ENCODE data around the gene DIS3L2.
"Not testable (repeated sequence)": the region's sequence is repeated elsewhere in the genome, so short reads cannot be mapped to it uniquely, and the experiment has no call there.

Gene DIS3L2

DNA sequence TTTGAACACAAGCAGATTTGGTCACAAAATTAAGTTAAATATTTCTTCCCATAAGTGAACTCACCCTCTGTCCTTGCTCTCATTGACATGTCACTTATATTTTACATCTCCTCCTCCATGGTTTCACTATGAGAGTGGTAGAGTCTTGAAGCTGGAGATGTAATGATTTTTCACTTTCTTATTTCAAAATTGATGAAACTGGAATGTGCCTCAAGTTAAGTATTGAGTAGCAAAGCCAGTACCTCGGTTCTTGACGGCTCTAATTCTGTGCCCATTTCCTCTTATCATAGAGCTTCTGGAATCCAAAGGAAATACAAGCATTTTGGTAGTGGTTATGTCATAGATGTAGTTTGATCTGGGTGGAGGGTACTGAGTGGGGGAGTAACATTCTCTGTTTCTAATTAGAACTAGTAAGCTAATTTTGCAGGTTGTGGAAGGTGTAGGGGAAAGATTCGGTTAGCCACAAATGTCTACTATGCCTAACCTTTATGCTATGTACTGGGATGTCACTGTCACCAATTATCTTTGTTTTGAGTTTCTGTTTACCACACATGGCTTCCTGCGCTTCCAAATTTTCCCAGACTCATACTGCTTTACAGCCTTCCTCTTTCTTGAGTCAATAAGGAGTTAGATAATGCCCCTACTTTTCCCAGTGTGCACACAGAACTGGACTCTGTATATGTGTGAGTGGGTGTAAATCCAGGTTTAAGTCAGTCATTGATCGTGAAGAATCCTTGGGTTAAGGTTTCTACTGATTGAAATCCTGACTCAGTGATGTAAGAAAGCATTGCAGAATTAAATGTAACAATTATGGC, 96.8 kb downstream of the DIS3L2 start:
- DNase-seq (ENCODE audit: low read depth in 2 of 2) = no peak

DNA sequence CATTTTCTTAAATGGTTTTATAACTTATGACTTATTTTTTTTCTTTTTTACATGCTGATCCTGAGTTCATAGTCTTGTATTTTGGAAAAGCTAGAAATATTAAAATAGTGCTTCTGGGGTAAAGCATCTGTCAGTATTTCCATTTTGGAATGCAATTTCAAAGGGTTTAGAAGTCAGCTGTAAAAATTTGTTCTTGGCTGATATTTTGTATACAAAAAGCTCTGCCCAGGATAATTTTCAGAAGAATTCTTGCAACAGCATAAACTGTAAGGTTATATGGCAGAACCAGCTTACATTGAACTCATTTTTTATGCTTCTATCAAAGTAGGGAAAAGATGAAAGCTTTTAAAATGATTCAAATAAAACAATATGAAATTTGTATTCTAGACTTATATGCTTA, 97.4 kb downstream of the DIS3L2 start:
- no peak for DNase-seq (ENCODE audit: low read depth in 2 of 2)

DNA sequence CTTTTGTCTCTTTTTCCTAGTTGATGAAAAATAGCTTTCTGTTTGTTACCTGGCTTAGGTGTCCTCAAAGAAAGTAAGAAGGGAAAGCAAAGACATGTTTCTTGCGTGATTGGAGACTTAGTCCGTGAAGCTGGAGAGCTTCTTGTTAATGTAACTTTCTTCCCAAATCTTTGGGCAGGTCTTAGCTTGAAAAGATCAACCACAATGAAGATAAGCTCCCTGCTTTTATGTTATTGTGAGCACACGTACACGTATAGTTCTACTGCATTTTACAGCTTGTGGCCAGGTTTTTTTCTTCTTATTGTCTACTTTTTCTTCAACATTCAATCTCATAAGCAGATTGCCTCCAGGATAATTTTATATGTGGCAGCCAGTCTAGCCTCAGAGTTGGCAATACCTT, 99.8 kb downstream of the DIS3L2 start:
- DNase-seq (ENCODE audit: low read depth in 2 of 2) = no peak

DNA sequence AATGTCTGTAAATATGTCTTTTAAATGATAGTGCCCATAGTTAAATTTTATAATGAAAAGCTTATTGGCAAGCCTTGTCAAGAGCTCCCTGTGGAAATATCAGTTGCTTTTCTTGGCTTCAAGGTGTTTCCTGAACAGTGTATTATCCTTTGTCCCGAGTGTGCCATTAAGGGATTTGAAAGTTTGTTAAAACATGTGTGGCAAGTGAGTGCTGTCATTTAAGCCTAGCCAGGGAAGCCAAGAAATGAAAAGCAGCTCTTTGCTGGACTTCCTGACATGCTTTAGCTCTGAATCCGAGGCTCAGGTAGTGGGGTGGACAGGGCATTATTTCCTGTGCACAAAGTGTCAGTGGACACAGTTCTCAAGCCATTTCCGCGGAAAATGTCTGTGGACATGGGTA, 111.5 kb downstream of the DIS3L2 start:
- DNase-seq (ENCODE audit: low read depth in 2 of 2) = no peak

GRCh38 chr2:232073699-232074098, 112.2 kb downstream of the DIS3L2 start:
- DNase-seq (ENCODE audit: low read depth in 2 of 2) = no peak

GRCh38 chr2:232075080-232075479, 113.6 kb downstream of the DIS3L2 start:
- no peak for DNase-seq (ENCODE audit: low read depth in 2 of 2)

DNA sequence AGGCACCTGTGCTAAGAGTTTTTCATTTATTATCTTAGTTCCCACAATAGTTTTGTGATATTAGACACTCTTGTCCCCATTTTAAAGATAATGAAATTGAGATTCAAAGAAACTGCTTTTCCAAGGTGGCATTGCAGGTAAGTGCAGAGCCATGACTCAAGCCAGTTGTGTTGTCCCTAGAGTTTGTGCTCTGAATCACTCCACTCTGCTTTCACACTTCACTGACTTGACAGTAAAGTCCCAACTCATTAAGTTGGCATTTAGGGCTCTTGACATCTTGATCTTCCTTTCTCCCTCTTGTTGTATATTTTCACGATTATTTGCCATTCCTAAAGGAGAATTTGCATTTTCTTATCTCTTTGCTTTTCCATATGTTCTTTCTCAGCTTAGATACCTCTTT, 114.3 kb downstream of the DIS3L2 start:
- DNase-seq (ENCODE audit: low read depth in 2 of 2) = no peak

- no peak for DNase-seq (ENCODE audit: low read depth in 2 of 2)
These were observed 114.8 kb downstream of the DIS3L2 start for GRCh38 chr2:232076272-232076671.

GRCh38 chr2:232076736-232077135, 115.2 kb downstream of the DIS3L2 start:
- DNase-seq (ENCODE audit: low read depth in 2 of 2) = no peak

DNA sequence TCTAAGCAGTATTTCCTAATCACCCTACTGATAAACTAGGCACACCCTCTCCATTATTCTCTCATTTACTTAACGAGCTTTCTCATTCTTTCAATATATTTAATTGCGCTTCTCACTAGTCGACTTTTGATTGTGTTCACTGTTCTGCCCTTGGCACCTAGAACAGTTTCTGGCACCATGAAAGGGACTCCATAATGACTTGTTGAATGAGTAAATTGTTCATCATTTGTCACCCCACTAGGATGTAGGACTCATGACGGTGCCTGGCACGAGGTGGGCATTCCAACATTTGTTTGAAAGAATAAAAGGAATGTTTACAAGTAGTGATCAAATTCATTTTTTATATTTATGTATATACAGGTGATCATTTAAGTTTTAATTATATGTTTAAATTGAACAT, 123.7 kb downstream of the DIS3L2 start:
- no peak for DNase-seq (ENCODE audit: low read depth in 2 of 2)

- DNase-seq (ENCODE audit: low read depth in 2 of 2) = no peak
These were observed 124.4 kb downstream of the DIS3L2 start for GRCh38 chr2:232085826-232086425.

DNA sequence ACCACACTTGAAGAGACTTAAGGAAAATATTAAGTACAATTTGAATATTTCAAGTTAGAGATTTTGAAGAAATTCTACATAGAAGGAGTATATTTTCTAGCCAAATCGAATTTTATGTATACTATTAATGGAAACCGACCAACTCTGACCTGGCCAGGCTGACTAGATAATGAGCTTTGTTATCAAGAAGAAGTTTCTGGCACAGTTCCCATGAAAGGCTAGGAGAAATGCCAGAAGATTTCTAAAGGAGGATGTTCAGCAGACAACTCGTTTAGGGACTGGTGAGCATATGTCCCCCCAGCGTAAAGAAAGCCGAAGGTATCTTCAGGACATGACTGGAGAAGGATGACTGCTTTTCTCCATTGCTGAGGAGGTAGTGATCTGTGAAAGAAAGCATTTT, 127.3 kb downstream of the DIS3L2 start:
- no peak for DNase-seq (ENCODE audit: low read depth in 2 of 2)

DNA sequence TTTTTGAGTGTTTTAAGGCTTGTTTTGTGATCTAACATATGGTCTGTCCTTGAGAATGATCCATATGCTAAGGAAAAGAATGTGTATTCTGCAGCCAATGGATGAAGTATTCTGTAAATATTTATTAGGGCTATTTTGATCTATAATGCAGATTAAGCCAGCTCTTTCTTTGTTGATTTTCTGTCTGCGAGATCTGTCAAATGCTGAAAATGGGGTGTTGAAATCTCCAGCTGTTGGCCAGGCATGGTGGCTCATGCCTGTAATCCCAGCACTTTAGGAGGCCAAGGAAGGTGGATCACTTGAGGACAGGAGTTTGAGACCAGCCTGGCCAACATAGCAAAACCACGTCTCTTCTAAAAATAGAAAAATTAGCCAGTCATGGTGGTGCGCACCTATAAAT, 132.7 kb downstream of the DIS3L2 start:
- no peak for DNase-seq (ENCODE audit: low read depth in 2 of 2)

GRCh38 chr2:232094883-232095282, 133.4 kb downstream of the DIS3L2 start:
- no peak for DNase-seq (ENCODE audit: low read depth in 2 of 2)

DNA sequence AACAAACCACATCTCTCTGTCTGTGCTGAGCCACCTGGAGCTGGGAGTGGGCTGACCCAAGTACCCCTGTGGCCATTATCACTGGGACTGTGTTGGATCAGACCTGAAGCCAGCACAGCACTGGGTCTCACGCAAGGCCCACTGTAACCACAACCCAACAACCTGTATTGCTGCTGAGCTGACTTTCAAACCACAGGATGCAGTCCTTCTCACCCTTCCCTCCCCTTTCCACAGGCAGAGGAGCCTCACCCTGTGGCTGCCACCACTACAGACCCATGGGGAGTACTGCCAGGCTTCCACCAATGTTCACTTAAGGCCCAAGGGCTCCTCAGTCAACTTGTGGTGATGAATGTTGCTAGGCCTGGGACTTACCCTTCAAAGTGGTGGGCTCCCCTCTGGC, 135.7 kb downstream of the DIS3L2 start:
- DNase-seq (ENCODE audit: low read depth in 2 of 2) = no peak

- DNase-seq (ENCODE audit: low read depth in 2 of 2) = no peak
These were observed 136.2 kb downstream of the DIS3L2 start for GRCh38 chr2:232097758-232098157.

DNA sequence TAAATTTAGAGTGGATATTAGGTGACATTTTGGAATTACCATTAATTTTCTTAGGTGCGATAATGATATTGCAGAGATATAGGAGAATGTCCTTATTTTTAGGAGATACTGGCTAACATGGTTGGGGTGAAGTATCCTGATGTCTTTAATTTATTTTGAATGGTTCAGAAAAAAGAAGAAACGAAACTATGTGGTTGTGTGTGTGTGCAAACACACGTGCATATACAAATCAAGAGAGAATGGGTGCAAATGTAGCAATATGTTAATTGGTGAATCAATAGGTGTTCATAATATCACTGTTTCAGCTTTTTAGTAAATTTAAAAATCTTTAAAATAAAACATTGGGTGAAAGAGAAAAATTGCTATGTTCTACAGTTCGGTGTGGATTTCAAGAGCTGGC, 140.9 kb downstream of the DIS3L2 start:
- no peak for DNase-seq (ENCODE audit: low read depth in 2 of 2)

DNA sequence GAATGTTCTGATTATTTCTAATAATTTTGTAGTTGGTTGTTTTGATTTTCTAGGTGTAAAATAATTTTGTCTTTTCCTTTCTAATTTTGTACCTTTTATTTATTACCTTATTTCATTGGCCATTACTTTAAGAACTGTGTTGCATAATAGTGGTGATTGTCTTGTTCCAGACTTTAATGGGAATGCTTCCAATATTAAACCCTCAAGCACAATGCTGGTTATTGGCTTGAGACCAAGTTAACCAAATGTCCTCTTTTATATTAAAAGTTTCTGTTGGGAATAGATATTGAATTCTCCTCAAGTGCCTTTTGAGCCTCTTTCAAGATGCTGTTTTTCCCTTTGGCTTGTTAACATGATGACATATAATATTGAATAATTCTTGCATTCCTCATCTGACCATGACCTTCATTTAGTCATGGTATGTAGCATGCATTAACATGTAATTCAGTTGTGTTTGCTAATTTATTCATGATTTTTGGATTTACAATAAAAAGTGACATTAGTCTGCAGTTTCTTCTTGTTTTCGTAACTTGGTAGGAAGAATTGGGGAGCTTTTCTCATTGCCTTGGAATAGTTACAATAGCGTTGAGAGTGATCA, 141.7 kb downstream of the DIS3L2 start:
- no peak for DNase-seq (ENCODE audit: low read depth in 2 of 2)

DNA sequence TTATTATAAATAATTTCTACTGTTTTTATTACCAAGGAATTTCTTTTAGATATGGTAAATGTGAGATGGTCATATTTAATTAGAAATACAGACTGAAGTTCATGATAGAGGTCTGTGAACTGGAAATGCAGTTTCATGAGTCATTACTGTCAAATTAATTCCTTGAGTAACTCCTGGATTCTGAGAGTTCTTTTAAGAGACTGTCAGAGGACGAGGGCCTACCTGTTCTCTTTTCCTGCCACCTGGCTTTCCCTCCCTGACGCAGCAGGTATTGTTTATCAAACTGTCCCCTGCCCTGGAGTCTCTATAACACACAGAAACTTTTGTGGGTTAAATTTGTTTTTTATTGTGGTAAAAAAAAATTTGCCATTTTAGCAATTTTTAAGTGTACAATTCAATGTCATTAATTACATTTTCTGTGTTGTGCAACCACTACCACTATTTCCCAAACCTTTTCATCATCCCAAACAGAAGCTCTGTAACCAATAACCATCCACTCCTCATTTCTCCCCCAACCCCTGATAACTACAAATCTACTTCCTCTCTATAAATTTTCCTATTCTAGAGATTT, 142.6 kb downstream of the DIS3L2 start:
- DNase-seq (ENCODE audit: low read depth in 2 of 2) = no peak

DNA sequence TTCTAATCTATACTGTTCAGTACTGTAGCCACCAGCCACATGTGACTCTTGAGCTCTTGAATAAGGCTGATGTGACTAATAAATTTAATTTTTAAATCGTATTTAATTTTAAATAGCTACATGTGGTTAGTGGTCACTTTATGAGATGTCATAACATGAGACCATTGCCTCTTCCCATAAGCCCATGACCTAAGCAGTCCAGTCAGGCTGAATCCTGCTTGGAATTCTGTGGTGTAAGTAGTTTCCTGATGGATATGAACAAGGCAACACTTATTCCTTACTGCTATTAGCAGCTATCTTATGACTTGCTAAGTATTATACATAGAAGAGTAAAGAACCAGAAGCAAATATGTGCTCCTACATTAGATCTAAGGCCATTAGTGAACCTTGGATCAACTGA, 150.0 kb downstream of the DIS3L2 start:
- no peak for DNase-seq (ENCODE audit: low read depth in 2 of 2)

DNA sequence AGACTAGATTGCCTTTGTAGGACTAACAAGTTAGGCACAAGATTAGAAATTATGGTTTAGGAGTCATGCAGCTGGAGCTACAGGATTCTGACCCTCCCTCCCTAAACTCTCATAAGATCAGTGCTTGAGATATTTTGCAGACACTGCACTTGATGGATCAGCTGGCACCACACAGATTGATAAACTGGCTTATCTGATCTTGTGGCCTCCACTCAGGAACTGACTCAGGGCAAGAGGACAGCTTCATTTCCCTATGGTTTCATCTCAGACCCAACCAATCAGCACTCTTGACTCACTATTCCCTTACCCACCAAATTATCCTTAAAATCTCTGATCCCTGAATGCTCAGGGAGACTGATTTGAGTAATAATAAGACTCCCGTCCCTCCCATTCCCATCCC, 152.3 kb downstream of the DIS3L2 start:
- DNase-seq (ENCODE audit: low read depth in 2 of 2) = no peak

DNA sequence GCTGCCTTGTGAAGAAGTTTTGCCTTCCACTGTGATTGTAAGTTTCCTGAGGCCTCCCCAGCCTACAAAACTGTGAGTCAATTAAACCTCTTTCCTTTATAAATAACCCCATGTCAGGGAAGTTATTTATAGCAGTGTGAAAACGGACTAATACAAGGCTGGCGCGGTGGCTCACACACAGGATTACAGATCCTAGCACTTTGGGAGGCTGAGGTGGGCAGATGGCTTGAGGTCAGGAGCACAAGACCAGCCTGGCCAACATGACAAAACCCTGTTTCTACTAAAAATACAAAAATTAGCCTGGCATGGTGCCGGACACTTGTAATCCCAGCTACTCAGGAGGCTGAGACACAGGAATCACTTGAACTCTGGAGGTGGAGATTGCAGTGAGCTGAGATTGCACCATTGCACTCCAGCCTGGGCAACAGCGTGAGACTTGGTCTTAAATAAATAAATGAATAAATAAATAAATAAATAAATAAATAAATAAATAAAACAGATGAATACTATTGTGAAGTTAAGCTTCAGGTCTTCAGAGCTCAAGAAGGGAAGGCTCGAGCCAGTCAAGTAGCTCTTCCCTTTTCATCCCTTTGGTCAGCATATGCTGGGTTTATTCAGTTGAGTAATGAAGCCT, 154.3 kb downstream of the DIS3L2 start:
- DNase-seq (ENCODE audit: low read depth in 2 of 2) = not testable (repeated sequence)

All from stimulated activated CD8-positive, alpha-beta memory T cell treated with anti-CD3 and anti-CD28 coated beads, Interleukin-7, amount 100 ng/mL, for 4 hours (primary cell).